Neural progenitor cell (in vitro differentiated cells): ENCODE measurements around the gene TNFRSF25. TPM values are rescaled to one million over a fixed set of nuclear protein-coding genes. Genes with fewer than 3 reads are reported as not detected.
"Not testable (repeated sequence)": the region's sequence is repeated elsewhere in the genome, so short reads cannot be mapped to it uniquely, and the experiment has no call there.

Source experiments
- DNase-seq: peaks from one replicate; pipeline ENCODE4 v3.0.0-alpha.2; 2016; ENCODE audit warnings: low spot score
- H2AFZ ChIP-seq: fragments of 200-600 bp; sonication (generic); replicated peaks from 2 replicates; pipeline ENCODE4 v1.6.1; 2016; ENCODE audit warnings: antibody characterized with exemption
- H3F3A ChIP-seq: fragments of 200-600 bp; sonication (generic); 2 replicates; pipeline ENCODE4 v1.6.1; 2016; ENCODE audit warnings: antibody characterized with exemption, low read depth
- H3K27ac ChIP-seq: fragments of 200-600 bp; sonication (generic); 2 replicates; pipeline ENCODE4 v1.5.1; 2016; ENCODE audit warnings: mild to moderate bottlenecking
- H3K27me3 ChIP-seq: fragments of 200-600 bp; sonication (generic); 2 replicates; pipeline ENCODE4 v1.6.1; 2016; ENCODE audit warnings: mild to moderate bottlenecking, moderate library complexity
- H3K36me3 ChIP-seq: fragments of 200-600 bp; sonication (generic); 2 replicates; pipeline ENCODE4 v1.5.1; 2016
- H3K4me1 ChIP-seq: fragments of 200-600 bp; sonication (generic); 2 replicates; pipeline ENCODE4 v1.6.1; 2016; ENCODE audit warnings: mixed run types
- H3K4me2 ChIP-seq: fragments of 200-600 bp; sonication (generic); 2 replicates; pipeline ENCODE4 v1.6.1; 2016
- H3K4me3 ChIP-seq: fragments of 200-600 bp; sonication (generic); 2 replicates; pipeline ENCODE4 v1.5.1; 2016
- H3K79me2 ChIP-seq: fragments of 200-600 bp; sonication (generic); 2 replicates; pipeline ENCODE4 v1.6.1; 2016; ENCODE audit warnings: low read depth
- H3K9ac ChIP-seq: fragments of 200-600 bp; sonication (generic); 2 replicates; pipeline ENCODE4 v1.6.1; 2016
- H3K9me3 ChIP-seq: fragments of 200-600 bp; sonication (generic); 2 replicates; pipeline ENCODE4 v1.5.1; 2016; ENCODE audit warnings: low read depth
- H4K20me1 ChIP-seq: fragments of 200-600 bp; sonication (generic); 2 replicates; pipeline ENCODE4 v1.6.1; 2016; ENCODE audit warnings: low read depth
- H3K27ac Mint-ChIP-seq: 3 replicates; pipeline ENCODE4 v1.8.0; 2021; ENCODE audit warnings: mixed read lengths
- H3K27me3 Mint-ChIP-seq: 2 replicates; pipeline ENCODE4 v1.8.0; 2022; ENCODE audit warnings: low read depth, mild to moderate bottlenecking, inconsistent platforms, moderate library complexity, mixed read lengths; ENCODE audit not compliant: insufficient read depth
- H3K36me3 Mint-ChIP-seq: 3 replicates; pipeline ENCODE4 v1.8.0; 2021; ENCODE audit warnings: mixed read lengths
- H3K4me1 Mint-ChIP-seq: 3 replicates; pipeline ENCODE4 v1.8.0; 2021; ENCODE audit warnings: mixed read lengths
- H3K4me3 Mint-ChIP-seq: 3 replicates; pipeline ENCODE4 v1.8.0; 2021; ENCODE audit warnings: mild to moderate bottlenecking, moderate library complexity, mixed read lengths
- H3K9me3 Mint-ChIP-seq: 3 replicates; pipeline ENCODE4 v1.8.0; 2020; ENCODE audit warnings: mixed read lengths
- CTCF ChIP-seq: fragments of 200-600 bp; sonication (generic); IDR thresholded peaks from 2 replicates; pipeline ENCODE4 v1.5.1; 2017; ENCODE audit warnings: antibody characterized with exemption, mild to moderate bottlenecking
- EZH2 ChIP-seq: fragments of 200-600 bp; sonication (generic); IDR thresholded peaks from 2 replicates; pipeline ENCODE4 v1.6.1; 2017; ENCODE audit warnings: antibody characterized with exemption, mild to moderate bottlenecking, moderate library complexity
- EZH2phosphoT487 ChIP-seq: fragments of 200-600 bp; sonication (generic); IDR thresholded peaks from 2 replicates; pipeline ENCODE4 v1.6.1; 2017; ENCODE audit warnings: antibody characterized with exemption
- total RNA-seq: library from RNA; depleted of rRNA; stranded (reverse); fragments of >200 nt; gene quantifications from 2 replicates; pipeline ENCODE4 v1.2.3, GENCODE V29; 2015; ENCODE audit warnings: low replicate concordance

Gene TNFRSF25
- total RNA-seq, 1 donor from 2014 or later = 15.6 TPM

GRCh38 chr1:6446665-6447015 lies 19.3 kb downstream of the TNFRSF25 start:
- H3K36me3 ChIP-seq = no peaks in the 10 kb centered on the region
- H3K27ac ChIP-seq = no peak overlapping the region
- no peaks in the 10 kb centered on the region for H3K9me3 ChIP-seq
- peak overlapping the region; percentile 52 for H3K4me3 ChIP-seq
- peak overlapping the region; percentile 75 for H3K4me3 Mint-ChIP-seq
- no peaks in the 10 kb centered on the region for H3K9me3 Mint-ChIP-seq
- peak overlapping the region; percentile 81 for H3K4me2 ChIP-seq
- DNase-seq = no peak
- no peaks in the 10 kb centered on the region for H4K20me1 ChIP-seq
- TF ChIP-seq EZH2 (no peak), CTCF (no peak), EZH2phosphoT487 (no peak)
- H3K4me1 ChIP-seq = peaks cover 29% of the 10 kb centered on the region
- peaks cover 24% of the 10 kb centered on the region for H3K27me3 Mint-ChIP-seq
- peaks cover 34% of the 10 kb centered on the region for H3F3A ChIP-seq
- H3K27me3 ChIP-seq = peaks cover 34% of the 10 kb centered on the region
- no peak overlapping the region for H2AFZ ChIP-seq
- H3K79me2 ChIP-seq = no peaks in the 10 kb centered on the region
- no peaks in the 10 kb centered on the region for H3K36me3 Mint-ChIP-seq
- peak overlapping the region; percentile 60 for H3K27ac Mint-ChIP-seq
- peaks cover 37% of the 10 kb centered on the region for H3K4me1 Mint-ChIP-seq
- H3K9ac ChIP-seq = no peak overlapping the region

- DNase-seq, H3K4me2 ChIP-seq, H4K20me1 ChIP-seq, H3K27ac ChIP-seq, H3K36me3 Mint-ChIP-seq, H3K9ac ChIP-seq, H3K27ac Mint-ChIP-seq, H3K9me3 ChIP-seq, H3K36me3 ChIP-seq, H3K9me3 Mint-ChIP-seq, H3K79me2 ChIP-seq, H3K4me3 ChIP-seq, H2AFZ ChIP-seq, H3K4me3 Mint-ChIP-seq: not testable (repeated sequence)
- Histone ChIP-seq H3F3A (peaks cover 41% of the 10 kb centered on the region), H3K4me1 (peaks cover 29% of the 10 kb centered on the region), H3K27me3 (peaks cover 41% of the 10 kb centered on the region)
- H3K27me3 Mint-ChIP-seq = peaks cover 24% of the 10 kb centered on the region
- H3K4me1 Mint-ChIP-seq = peaks cover 40% of the 10 kb centered on the region
Observed at GRCh38 chr1:6445929-6446328, 20.0 kb downstream of the TNFRSF25 start.

DNA sequence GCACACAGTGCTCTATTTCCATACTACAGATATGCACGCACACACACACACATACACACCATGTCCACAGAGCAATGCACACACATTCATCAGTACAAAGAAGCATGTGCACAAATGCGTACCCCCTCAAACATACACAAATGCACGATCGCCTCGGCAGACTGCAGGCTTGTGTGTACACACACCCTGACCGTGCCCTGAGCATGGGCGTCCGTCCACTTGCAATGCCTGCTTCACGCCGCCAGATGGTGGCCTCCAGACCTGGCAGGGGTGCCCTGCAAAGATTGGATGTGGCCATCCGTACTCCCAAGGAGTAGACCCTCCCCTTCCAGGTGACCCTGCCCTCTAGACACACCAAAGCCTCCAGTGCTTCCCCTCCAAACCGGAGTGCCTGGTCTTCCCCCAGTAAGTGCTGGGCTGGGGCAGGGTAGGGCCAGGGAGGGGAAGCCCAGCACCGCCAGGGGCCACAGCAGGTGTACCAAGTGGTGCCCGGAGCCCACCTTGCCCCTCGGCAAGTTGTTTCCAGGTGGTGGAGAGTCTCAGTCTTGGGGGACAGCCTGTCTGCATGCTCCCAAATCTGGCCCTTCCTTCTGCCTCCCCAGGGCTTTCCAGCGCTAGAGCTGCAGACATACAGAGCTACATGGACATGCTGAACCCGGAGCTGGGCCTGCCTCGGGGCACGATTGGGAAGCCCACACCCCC lies 20.8 kb downstream of the TNFRSF25 start:
- Mint-ChIP-seq H3K27me3 (peaks cover 24% of the 10 kb centered on the region), H3K36me3 (no peaks in the 10 kb centered on the region), H3K27ac (peak overlapping the region; percentile 27), H3K4me1 (peaks cover 33% of the 10 kb centered on the region), H3K9me3 (no peaks in the 10 kb centered on the region), H3K4me3 (peak overlapping the region; percentile 5)
- Histone ChIP-seq H3K27me3 (peaks cover 48% of the 10 kb centered on the region), H3K4me1 (peaks cover 28% of the 10 kb centered on the region), H3K36me3 (no peaks in the 10 kb centered on the region), H3F3A (peaks cover 42% of the 10 kb centered on the region), H4K20me1 (no peaks in the 10 kb centered on the region), H2AFZ (no peak overlapping the region), H3K4me2 (no peak overlapping the region), H3K9ac (no peak overlapping the region), H3K27ac (no peak overlapping the region), H3K4me3 (no peak overlapping the region), H3K9me3 (no peaks in the 10 kb centered on the region), H3K79me2 (no peaks in the 10 kb centered on the region)
- peak; percentile 58 for TF ChIP-seq CTCF
- no peak for TF ChIP-seq EZH2phosphoT487
- no peak for TF ChIP-seq EZH2
- DNase-seq = peak; percentile 72

- H3F3A ChIP-seq = peaks cover 48% of the 10 kb centered on the region
- Mint-ChIP-seq H3K4me3 (no peak overlapping the region), H3K27me3 (peaks cover 19% of the 10 kb centered on the region), H3K27ac (no peak overlapping the region), H3K36me3 (no peaks in the 10 kb centered on the region), H3K9me3 (no peaks in the 10 kb centered on the region), H3K4me1 (peaks cover 31% of the 10 kb centered on the region)
- no peaks in the 10 kb centered on the region for H3K36me3 ChIP-seq
- TF ChIP-seq CTCF (no peak), EZH2 (no peak), EZH2phosphoT487 (no peak)
- H3K9ac ChIP-seq = no peak overlapping the region
- peaks cover 19% of the 10 kb centered on the region for H3K4me1 ChIP-seq
- DNase-seq = no peak
- no peak overlapping the region for H3K4me3 ChIP-seq
- H2AFZ ChIP-seq = no peak overlapping the region
- H3K9me3 ChIP-seq = no peaks in the 10 kb centered on the region
- no peak overlapping the region for H3K4me2 ChIP-seq
- no peaks in the 10 kb centered on the region for H3K79me2 ChIP-seq
- peaks cover 49% of the 10 kb centered on the region for H3K27me3 ChIP-seq
- H4K20me1 ChIP-seq = no peaks in the 10 kb centered on the region
- H3K27ac ChIP-seq = no peak overlapping the region
Observed at GRCh38 chr1:6444377-6444776, 21.6 kb downstream of the TNFRSF25 start.
